IMR-90 (cell line): ENCODE measurements around the gene TBCD.
"Not testable (repeated sequence)": the region's sequence is repeated elsewhere in the genome, so short reads cannot be mapped to it uniquely, and the experiment has no call there.

ENCODE experiments used
- CTCF ChIP-seq: conservative IDR thresholded peaks from 2 replicates; pipeline ENCODE4 v1.5.1; 2012; ENCODE audit warnings: mild to moderate bottlenecking, low read depth, low read length, improper control_type of control experiment
- RFX5 ChIP-seq: IDR thresholded peaks from 2 replicates; pipeline ENCODE4 v1.8.0; 2012; ENCODE audit warnings: low read depth, mild to moderate bottlenecking, low read length, moderate library complexity

GRCh38 chr17:82955627-82956026 is 203.8 kb downstream of the TBCD start:
- not testable (repeated sequence) for TF ChIP-seq CTCF, RFX5
